ENCODE data around the gene UBXN7. TPM values are rescaled to one million over a fixed set of nuclear protein-coding genes. Genes with fewer than 3 reads are reported as not detected.
"Not testable (repeated sequence)": the region's sequence is repeated elsewhere in the genome, so short reads cannot be mapped to it uniquely, and the experiment has no call there.

The UBXN7 gene
- total and polyA plus RNA-seq, 2 of the 8 experiments (the other 6 are each of a cell fraction or from before 2014, with no cell fraction given): 18.5 to 109 TPM

DNA sequence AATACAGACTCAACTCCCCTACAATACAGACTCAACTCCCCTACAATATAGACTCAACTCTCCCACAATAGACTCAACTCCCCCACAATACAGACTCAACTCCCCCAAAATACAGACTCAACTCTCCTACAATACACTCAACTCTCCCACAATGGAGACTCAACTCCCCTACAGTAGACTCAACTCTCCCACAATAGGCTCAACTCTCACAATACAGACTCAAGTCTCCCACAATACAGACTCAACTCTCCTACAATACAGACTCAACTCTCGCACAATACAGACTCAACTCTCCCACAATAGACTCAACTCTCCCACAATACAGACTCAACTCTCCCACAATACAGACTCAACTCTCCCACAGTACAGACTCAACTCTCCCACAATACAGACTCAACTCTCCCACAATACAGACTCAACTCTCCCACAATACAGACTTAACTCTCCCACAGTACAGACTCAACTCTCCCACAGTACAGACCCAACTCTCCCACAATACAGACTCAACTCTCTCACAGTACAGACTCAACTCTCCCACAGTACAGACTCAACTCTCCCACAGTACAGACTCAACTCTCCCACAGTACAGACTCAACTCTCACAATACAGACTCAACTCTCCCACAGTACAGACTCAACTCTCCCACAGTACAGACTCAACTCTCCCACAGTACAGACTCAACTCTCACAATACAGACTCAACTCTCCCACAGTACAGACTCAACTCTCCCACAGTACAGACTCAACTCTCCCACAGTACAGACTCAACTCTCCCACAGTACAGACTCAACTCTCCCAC lies 30.7 kb upstream of the UBXN7 start:
- H4K20me1 ChIP-seq (replicated peaks in 1 of 2; ENCODE audit: control insufficient read depth in 1 of 2, insufficient read depth in 2 of 2, low read length in 2 of 2); H3K4me1 ChIP-seq (replicated peaks in 1 of 4; ENCODE audit: control insufficient read depth in 3 of 4, insufficient read depth in 4 of 4, low read length in 3 of 4); H2AFZ ChIP-seq (ENCODE audit: low read length); H3K4me3 ChIP-seq (ENCODE audit: extremely low read depth in 1 of 4, insufficient read depth in 2 of 4, low read depth in 3 of 4, low read length in 4 of 4); H3K9me3 ChIP-seq (ENCODE audit: insufficient read depth in 2 of 2, low read depth in 1 of 2, low read length in 1 of 2); H3K4ac ChIP-seq (replicated peaks; ENCODE audit: insufficient read length, low read depth, low read length); H3K27me3 ChIP-seq (replicated peaks in 1 of 4; ENCODE audit: control insufficient read depth in 3 of 4, extremely low read depth in 1 of 4, insufficient read depth in 3 of 4, low read length in 3 of 4); H3K36me3 ChIP-seq (ENCODE audit: control insufficient read depth in 2 of 4, insufficient read depth in 4 of 4, low read length in 3 of 4); H3K79me1 ChIP-seq (ENCODE audit: low read depth, low read length); H3K56ac ChIP-seq (replicated peaks; ENCODE audit: insufficient read length, low read depth, low read length); H4K91ac ChIP-seq (replicated peaks; ENCODE audit: insufficient read length, low read length); H3K4me2 ChIP-seq (ENCODE audit: insufficient read depth in 1 of 2, low read depth in 2 of 2, low read length in 2 of 2); H4K5ac ChIP-seq (ENCODE audit: insufficient read length, low read depth, low read length); H3K9ac ChIP-seq (replicated peaks in 1 of 4; ENCODE audit: extremely low read depth in 1 of 4, low read depth in 3 of 4, low read length in 3 of 4); H2BK12ac ChIP-seq (ENCODE audit: low read depth, low read length); H3K23me2 ChIP-seq (ENCODE audit: low read depth, low read length); H3K18ac ChIP-seq (ENCODE audit: extremely low read depth, low read length); H3K14ac ChIP-seq (ENCODE audit: insufficient read length); POLR2A ChIA-PET (ENCODE audit: partially characterized antibody); H2AK5ac ChIP-seq (ENCODE audit: low read depth, low read length); H2BK15ac ChIP-seq (ENCODE audit: low read length); H3K79me2 ChIP-seq (ENCODE audit: control insufficient read depth in 1 of 2, insufficient read depth in 2 of 2, low read length in 2 of 2); DNase-seq (ENCODE audit: low read depth in 1 of 2, low spot score in 2 of 2); H3K23ac ChIP-seq (ENCODE audit: insufficient read length); H2BK20ac ChIP-seq (ENCODE audit: low read length); H2BK5ac ChIP-seq (ENCODE audit: low read depth, low read length); H2BK120ac ChIP-seq (replicated peaks; ENCODE audit: low read depth, low read length); FAIRE-seq; H3K27ac ChIP-seq (ENCODE audit: low read depth, low read length); H4K8ac ChIP-seq (ENCODE audit: extremely low read depth, insufficient read depth, low read length): not testable (repeated sequence)
- CTCF ChIA-PET (ENCODE audit: partially characterized antibody): interaction anchor here (1.4 kb wide), 1 partner anchor 9 kb away, joined by 5 read pairs; no protein-coding TSS in a partner anchor
- 100% methylated on average over 1 of the region's 1 CpG; no CpG with 5 or more reads in 1 of the 2 experiments for WGBS, 2 experiments (ENCODE audit: extremely low coverage in 1 of 2, insufficient coverage in 1 of 2, insufficient read length in 1 of 2, insufficient replicate concordance in 2 of 2, low coverage in 1 of 2, low lambda C conversion rate in 2 of 2, missing lambda C conversion rate in 1 of 2)

All from H1 (cell line).